HG02840 (cell line): ENCODE results near the gene GRB10.
"Not testable (repeated sequence)": the region's sequence is repeated elsewhere in the genome, so short reads cannot be mapped to it uniquely, and the experiment has no call there.

Source experiments
- ATAC-seq: cut with Tn5 transposase; IDR thresholded peaks from one replicate; pipeline ENCODE4 v1.9.1; 2021; ENCODE audit warnings: mild to moderate bottlenecking, moderate library complexity, moderate number of reproducible peaks; ENCODE audit not compliant: unreplicated experiment, low FRiP score

GRB10 gene

GRCh38 chr7:50594734-50595485, 187.8 kb downstream of the GRB10 start:
- ATAC-seq = peak; percentile 47

GRCh38 chr7:50594136-50594535, 188.6 kb downstream of the GRB10 start:
- ATAC-seq = no peak

- no peak for ATAC-seq
Observed at GRCh38 chr7:50592940-50593339, 189.8 kb downstream of the GRB10 start.

- peak; percentile 61 for ATAC-seq
Observed at GRCh38 chr7:50591480-50592438, 190.9 kb downstream of the GRB10 start.

GRCh38 chr7:50591098-50591479, 191.6 kb downstream of the GRB10 start:
- no peak for ATAC-seq

- no peak for ATAC-seq
Observed at GRCh38 chr7:50590535-50590934, 192.2 kb downstream of the GRB10 start.

- no peak for ATAC-seq
Observed at GRCh38 chr7:50589364-50589763, 193.3 kb downstream of the GRB10 start.

- ATAC-seq = no peak
Observed at GRCh38 chr7:50588937-50589336, 193.8 kb downstream of the GRB10 start.

GRCh38 chr7:50587737-50588136, 195.0 kb downstream of the GRB10 start:
- no peak for ATAC-seq

GRCh38 chr7:50584793-50585408, 197.8 kb downstream of the GRB10 start:
- no peak for ATAC-seq

- no peak for ATAC-seq
Observed at GRCh38 chr7:50584386-50584785, 198.3 kb downstream of the GRB10 start.

- not testable (repeated sequence) for ATAC-seq
Observed at GRCh38 chr7:50583295-50583694, 199.4 kb downstream of the GRB10 start.

GRCh38 chr7:50582271-50582670, 200.4 kb downstream of the GRB10 start:
- not testable (repeated sequence) for ATAC-seq

- ATAC-seq = not testable (repeated sequence)
Observed at GRCh38 chr7:50580666-50581065, 202.0 kb downstream of the GRB10 start.

GRCh38 chr7:50580057-50580456, 202.6 kb downstream of the GRB10 start:
- ATAC-seq = no peak

GRCh38 chr7:50578105-50578504, 204.6 kb downstream of the GRB10 start:
- ATAC-seq = not testable (repeated sequence)

GRCh38 chr7:50577569-50577968, 205.1 kb downstream of the GRB10 start:
- ATAC-seq = no peak

GRCh38 chr7:50576388-50576787, 206.3 kb downstream of the GRB10 start:
- ATAC-seq = not testable (repeated sequence)

GRCh38 chr7:50567715-50568261, 214.9 kb downstream of the GRB10 start:
- ATAC-seq = no peak

- no peak for ATAC-seq
Observed at GRCh38 chr7:50565977-50566376, 216.7 kb downstream of the GRB10 start.

- no peak for ATAC-seq
Observed at GRCh38 chr7:50565559-50565916, 217.2 kb downstream of the GRB10 start.
